Ramos (cell line): ENCODE results near the gene CIC.

Source experiments
- in situ Hi-C: fragments of 300-500 bp; cut with MboI; formaldehyde crosslinking; loops from one replicate; pipeline ENCODE4 v1.14.3; 2022; ENCODE audit warnings: low sequenced_read_pairs; ENCODE audit not compliant: unreplicated experiment

The CIC gene

GRCh38 chr19:42284591-42285341 lies 15.7 kb downstream of the CIC start:
- in situ Hi-C loops: loop anchor here (5.0 kb wide), 1 partner anchor 177 kb away; no protein-coding TSS in a partner anchor

- in situ Hi-C loops: loop anchor here (5.0 kb wide), 1 partner anchor 178 kb away; no protein-coding TSS in a partner anchor
Observed at GRCh38 chr19:42285541-42285941, 16.5 kb downstream of the CIC start.

- in situ Hi-C loops: loop anchor here (5.0 kb wide), 1 partner anchor 179 kb away; no protein-coding TSS in a partner anchor
Observed at GRCh38 chr19:42285988-42286348, 16.9 kb downstream of the CIC start.

- in situ Hi-C loops: loop anchor here (5.0 kb wide), 1 partner anchor 179 kb away; no protein-coding TSS in a partner anchor
Observed at GRCh38 chr19:42286349-42287016, 17.4 kb downstream of the CIC start.

GRCh38 chr19:42287017-42287826 lies 18.2 kb downstream of the CIC start:
- in situ Hi-C loops: loop anchor here (5.0 kb wide), 1 partner anchor 180 kb away; no protein-coding TSS in a partner anchor

- in situ Hi-C loops: loop anchor here (5.0 kb wide), 1 partner anchor 180 kb away; no protein-coding TSS in a partner anchor
Observed at GRCh38 chr19:42287827-42288107, 18.7 kb downstream of the CIC start.

- in situ Hi-C loops: loop anchor here (5.0 kb wide), 1 partner anchor 181 kb away; no protein-coding TSS in a partner anchor
Observed at GRCh38 chr19:42288387-42288786, 19.3 kb downstream of the CIC start.

- in situ Hi-C loops: loop anchor here (5.0 kb wide), 1 partner anchor 182 kb away; no protein-coding TSS in a partner anchor
Observed at GRCh38 chr19:42288881-42289555, 20.0 kb downstream of the CIC start.

GRCh38 chr19:42289556-42290041 lies 20.5 kb downstream of the CIC start:
- in situ Hi-C loops: loop anchor here (5.0 kb wide), 1 partner anchor 182 kb away; no protein-coding TSS in a partner anchor

GRCh38 chr19:42290136-42290522 lies 21.1 kb downstream of the CIC start:
- in situ Hi-C loops: no loop called here

- in situ Hi-C loops: no loop called here
Observed at GRCh38 chr19:42290523-42291434, 21.7 kb downstream of the CIC start.

- in situ Hi-C loops: no loop called here
Observed at GRCh38 chr19:42291435-42291810, 22.4 kb downstream of the CIC start.

- in situ Hi-C loops: no loop called here
Observed at GRCh38 chr19:42292042-42292960, 23.2 kb downstream of the CIC start.

- in situ Hi-C loops: no loop called here
Observed at GRCh38 chr19:42292963-42293362, 23.9 kb downstream of the CIC start.

- in situ Hi-C loops: no loop called here
Observed at GRCh38 chr19:42293540-42293939, 24.5 kb downstream of the CIC start.

GRCh38 chr19:42293948-42294347 lies 24.9 kb downstream of the CIC start:
- in situ Hi-C loops: no loop called here

- in situ Hi-C loops: no loop called here
Observed at GRCh38 chr19:42294471-42295137, 25.6 kb downstream of the CIC start.
